ENCODE data around the gene HMOX2.

HMOX2 gene

GRCh38 chr16:4467916-4468315, 8.3 kb upstream of the HMOX2 start:
- Histone ChIP-seq H3K36me3 (no peaks in the 10 kb centered on the region; the same call in 1 of the 2 replicates), H3K4me3 (ENCODE audit: low read depth, low read length) (no peak overlapping the region)
- no peak for DNase-seq

GRCh38 chr16:4468972-4469371, 7.2 kb upstream of the HMOX2 start:
- no peak for TF ChIP-seq CTCF (IDR thresholded peaks at IDR 0.05; ENCODE audit: low read depth, low read length)
- Histone ChIP-seq H3K27me3 (ENCODE audit: insufficient read depth, low read depth, severe bottlenecking) (no peaks in the 10 kb centered on the region), H3K36me3 (no peaks in the 10 kb centered on the region), H3K4me3 (ENCODE audit: low read depth, low read length) (no peak overlapping the region), H3K9me3 (ENCODE audit: severe bottlenecking) (no peaks in the 10 kb centered on the region), H3K27ac (no peak overlapping the region)
- DNase-seq: no peak

More at GRCh38 chr16:4467916-4468315, 8.3 kb upstream of the HMOX2 start:
- Histone ChIP-seq H3K27ac (no peak overlapping the region), H3K9me3 (ENCODE audit: severe bottlenecking) (no peaks in the 10 kb centered on the region), H3K27me3 (ENCODE audit: insufficient read depth, low read depth, severe bottlenecking) (no peaks in the 10 kb centered on the region)
- no peak for TF ChIP-seq CTCF (IDR thresholded peaks at IDR 0.05; ENCODE audit: low read depth, low read length)

- H3K27me3 ChIP-seq (ENCODE audit: insufficient read depth, low read depth, severe bottlenecking): no peaks in the 10 kb centered on the region
- no peak overlapping the region for H3K27ac ChIP-seq
- TF ChIP-seq CTCF (IDR thresholded peaks at IDR 0.05; ENCODE audit: low read depth, low read length): no peak
- no peak for DNase-seq
- no peaks in the 10 kb centered on the region; the same call in 1 of the 2 replicates for H3K36me3 ChIP-seq
- no peak overlapping the region for H3K4me3 ChIP-seq (ENCODE audit: low read depth, low read length)
- no peaks in the 10 kb centered on the region for H3K9me3 ChIP-seq (ENCODE audit: severe bottlenecking)
Observed at GRCh38 chr16:4471869-4472268, 4.3 kb upstream of the HMOX2 start.

- no peaks in the 10 kb centered on the region for H3K27me3 ChIP-seq (ENCODE audit: insufficient read depth, low read depth, severe bottlenecking)
- no peak for DNase-seq
- H3K9me3 ChIP-seq (ENCODE audit: severe bottlenecking): no peaks in the 10 kb centered on the region
- no peak overlapping the region for H3K4me3 ChIP-seq (ENCODE audit: low read depth, low read length)
- TF ChIP-seq CTCF (IDR thresholded peaks at IDR 0.05; ENCODE audit: low read depth, low read length): no peak
- no peak overlapping the region for H3K27ac ChIP-seq
- peaks cover under 1% of the 10 kb centered on the region; the same call in 1 of the 2 replicates for H3K36me3 ChIP-seq
Observed at GRCh38 chr16:4472880-4473279, 3.3 kb upstream of the HMOX2 start.

GRCh38 chr16:4474192-4474961, 1.8 kb upstream of the HMOX2 start, which contains the start of gene NMRAL1:
Gene NMRAL1, minus strand, starts transcription at chr16:4474625. Its CDS starts 493 bp downstream, at chr16:4474132.
- H3K27me3 ChIP-seq (ENCODE audit: insufficient read depth, low read depth, severe bottlenecking): no peaks in the 10 kb centered on the region
- H3K9me3 ChIP-seq (ENCODE audit: severe bottlenecking): no peaks in the 10 kb centered on the region
- no peak within 1 kb of the TSS for H3K27ac ChIP-seq
- TF ChIP-seq CTCF (IDR thresholded peaks at IDR 0.05; ENCODE audit: low read depth, low read length): no peak
- no peak for DNase-seq
- no peak within 1 kb of the TSS for H3K4me3 ChIP-seq (ENCODE audit: low read depth, low read length)
- peaks cover 11% of the 10 kb centered on the region for H3K36me3 ChIP-seq
